ENCODE measurements around the gene EFNA5. TPM values are rescaled to one million over a fixed set of nuclear protein-coding genes. Genes with fewer than 3 reads are reported as not detected.

Gene EFNA5
- polyA plus RNA-seq, 5 donors, result 17.4 to 26.5 (median 19.1) TPM

GRCh38 chr5:107522456-107522855 lies 148.3 kb downstream of the EFNA5 start:
- DNase-seq, result no peak

DNA sequence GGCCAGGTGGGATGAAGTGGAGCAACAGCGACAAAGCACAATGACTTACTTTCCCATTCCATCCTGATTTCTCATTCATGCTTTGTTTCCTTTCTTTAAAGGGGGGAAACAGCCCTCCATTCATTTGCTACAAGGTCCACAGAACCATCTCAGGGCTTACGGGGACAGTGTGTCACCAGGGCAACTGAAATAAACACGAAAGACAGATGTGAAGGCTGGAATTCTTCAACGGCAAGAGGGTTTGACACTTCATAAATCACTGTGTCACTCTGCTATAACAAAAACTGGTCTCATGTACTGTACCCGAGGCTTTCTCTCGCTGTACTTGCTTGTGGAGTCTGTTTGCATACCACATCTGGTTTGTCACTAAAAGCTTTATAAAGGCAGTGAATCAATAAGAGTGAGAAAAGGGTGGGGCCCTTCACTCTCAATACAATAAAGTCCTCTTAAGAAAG lies 150.8 kb downstream of the EFNA5 start:
- DNase-seq, result peak in 1 of 2 donors; percentile 55

DNA sequence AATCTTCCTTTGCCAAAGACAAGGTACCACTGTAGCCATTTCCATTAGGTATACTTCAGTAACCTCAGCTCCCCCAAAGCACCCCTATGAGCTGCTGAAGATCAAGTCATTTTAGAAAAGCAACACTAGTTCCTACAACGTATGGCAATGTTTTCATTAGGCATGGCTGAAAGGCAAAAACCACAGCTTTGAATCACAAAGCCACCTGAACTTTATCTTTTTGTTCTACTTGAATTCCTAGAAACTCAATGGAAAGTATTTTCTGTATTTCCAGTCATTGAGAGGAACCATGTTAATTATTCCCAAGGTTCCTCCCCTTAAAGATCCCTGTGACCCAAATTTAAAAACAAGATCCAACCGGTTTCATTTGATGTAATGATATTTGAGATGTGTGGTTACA lies 152.1 kb downstream of the EFNA5 start:
- no peak for DNase-seq

DNA sequence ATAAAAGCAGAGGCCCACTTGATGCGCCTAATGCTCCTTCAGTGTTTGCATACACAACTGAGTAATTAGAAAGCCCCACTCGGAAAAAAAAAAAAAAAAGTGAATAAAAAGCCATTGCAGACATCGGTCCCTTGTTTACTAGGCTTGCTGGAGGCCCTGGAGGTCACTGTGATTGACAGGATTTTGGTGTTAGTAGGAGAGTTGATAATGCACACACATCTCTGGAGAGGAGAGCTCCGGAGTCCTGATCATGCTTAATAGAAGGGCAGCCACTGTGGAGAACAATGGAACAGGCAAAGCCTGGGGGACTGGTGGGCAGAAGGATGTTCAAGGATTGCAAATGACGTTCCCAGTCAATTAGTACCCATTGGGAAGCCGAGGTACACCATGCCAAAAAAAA lies 152.5 kb downstream of the EFNA5 start:
- no peak for DNase-seq

DNA sequence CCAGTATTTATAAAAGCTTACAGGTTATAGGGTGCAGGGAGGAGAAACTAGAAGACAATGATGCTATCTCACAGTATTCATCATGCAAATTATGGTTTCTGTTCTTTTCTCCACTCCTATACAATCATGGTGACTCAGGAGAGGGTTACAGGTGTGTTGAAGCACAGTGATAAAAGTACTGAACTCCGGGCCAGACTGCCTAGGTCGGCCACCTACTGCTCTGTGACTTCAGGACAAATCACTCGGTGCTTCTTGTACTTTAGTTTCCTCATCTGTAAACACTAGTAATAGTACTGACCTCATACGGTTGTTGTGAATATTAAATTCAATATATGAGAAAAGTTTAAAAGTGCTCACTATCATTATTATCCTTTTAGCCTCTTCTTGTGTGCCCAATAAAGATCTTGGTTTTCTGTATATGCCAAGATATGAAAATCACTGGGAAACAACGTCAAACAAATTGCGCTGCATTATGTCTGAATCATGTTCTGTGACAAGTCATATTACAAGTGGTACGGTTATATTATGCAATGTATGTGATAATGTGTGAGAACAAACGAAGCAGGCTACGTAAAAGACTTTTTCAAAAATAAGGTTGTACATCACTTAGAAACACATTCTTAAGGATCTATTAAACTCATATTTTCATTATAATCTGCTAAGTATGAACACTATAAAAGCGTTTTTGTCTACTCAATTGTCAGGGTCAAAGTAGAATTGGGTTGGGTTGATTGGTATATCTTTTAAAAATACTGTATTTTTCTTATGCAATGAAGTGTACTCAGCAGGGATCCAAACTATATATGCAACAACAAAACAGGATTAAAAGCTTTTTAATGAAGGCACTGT lies 153.3 kb downstream of the EFNA5 start:
- DNase-seq, result peak; percentile 47 to 52

DNA sequence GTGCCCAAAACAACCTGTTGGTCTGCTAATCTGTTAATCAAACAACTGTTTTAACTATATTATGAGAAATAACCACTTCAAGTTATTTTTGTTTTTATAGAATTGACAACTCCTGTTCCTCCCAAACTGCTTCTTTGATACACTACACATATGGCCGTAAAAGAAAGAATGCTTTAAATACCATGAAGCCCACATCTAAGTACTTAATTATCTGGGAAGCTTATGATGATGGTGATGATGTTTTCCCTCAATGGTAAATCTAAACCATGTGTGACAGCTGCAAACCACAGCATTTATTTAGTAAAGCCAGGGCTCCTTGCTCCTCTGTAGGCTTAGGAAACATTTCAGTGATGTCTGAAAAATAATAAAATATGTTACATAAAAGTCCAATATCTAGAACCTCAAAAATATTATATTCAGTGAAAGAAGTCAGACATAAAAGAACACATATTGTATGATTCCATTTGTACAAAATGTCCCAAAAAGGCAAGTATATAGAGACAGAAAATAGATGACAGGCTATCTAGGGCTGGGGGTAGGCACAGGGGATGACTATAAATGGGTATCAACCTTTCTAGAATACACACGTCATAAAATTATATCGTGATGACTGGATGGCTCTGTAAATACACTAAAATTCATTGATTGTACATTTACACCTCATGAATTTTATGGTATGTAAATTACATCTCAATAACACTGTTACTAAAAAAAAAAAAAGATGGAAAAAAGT lies 154.1 kb downstream of the EFNA5 start:
- no peak for DNase-seq

- DNase-seq, result no peak
Observed at GRCh38 chr5:107515521-107516080, 155.1 kb downstream of the EFNA5 start.

DNA sequence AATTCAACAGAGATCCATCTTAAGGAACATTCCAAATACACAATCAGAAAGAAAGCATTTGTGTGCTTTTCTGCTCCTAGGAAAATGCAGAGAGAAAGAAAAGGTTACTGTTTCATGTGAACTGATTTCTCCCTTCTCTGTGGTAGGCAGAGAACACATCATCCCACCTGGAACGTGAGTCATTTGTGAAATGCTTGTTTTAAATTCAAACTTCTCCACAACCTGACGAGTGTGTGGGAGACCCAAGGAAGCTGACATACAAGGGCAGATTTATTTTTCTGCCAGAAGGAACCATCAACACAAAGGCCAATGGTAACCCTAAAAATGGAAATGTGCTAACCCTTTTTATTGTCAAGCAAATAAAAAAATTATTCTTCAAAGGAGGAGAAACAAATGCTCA lies 156.4 kb downstream of the EFNA5 start:
- no peak for DNase-seq

- DNase-seq, result no peak
Observed at GRCh38 chr5:107513337-107514085, 157.2 kb downstream of the EFNA5 start.

DNA sequence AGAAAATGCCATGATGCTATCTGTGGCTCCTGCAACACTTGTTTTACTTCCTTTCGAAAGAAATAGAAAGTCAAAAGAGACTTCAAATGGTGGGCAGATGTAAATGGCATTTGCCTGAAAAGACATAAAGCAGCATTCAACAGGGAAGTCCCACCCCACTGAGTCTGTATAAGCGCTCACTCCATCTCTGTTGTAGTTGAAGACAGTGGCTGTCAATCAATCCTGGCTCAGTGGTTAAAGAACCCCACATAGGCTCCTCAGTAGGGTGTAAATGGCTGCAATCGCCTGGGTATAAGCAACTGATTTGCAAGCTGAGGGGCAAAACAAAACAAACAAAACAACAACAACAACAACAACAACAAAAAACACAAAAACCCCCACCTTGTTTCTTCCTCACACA lies 158.7 kb downstream of the EFNA5 start:
- DNase-seq, result no peak

DNA sequence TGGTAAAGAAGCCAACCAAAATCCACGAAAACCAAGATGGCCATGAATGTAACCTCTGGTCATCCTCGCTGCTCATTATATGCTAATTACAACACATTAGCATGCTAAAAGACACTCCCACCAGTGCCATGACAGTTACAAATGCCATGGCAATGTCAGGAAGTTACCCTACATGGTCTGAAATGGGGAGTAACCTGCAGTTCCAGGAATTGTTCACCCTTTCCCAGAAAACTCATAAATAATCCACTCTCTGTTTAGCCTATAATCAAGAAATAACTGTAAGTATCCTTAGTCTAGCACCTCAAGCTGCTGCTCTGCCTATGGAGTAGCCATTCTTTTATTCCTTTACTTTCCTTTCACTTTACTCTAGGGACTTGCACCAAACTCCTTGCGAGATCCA lies 160.6 kb downstream of the EFNA5 start:
- DNase-seq, result no peak

- no peak for DNase-seq
Observed at GRCh38 chr5:107508097-107508496, 162.6 kb downstream of the EFNA5 start.

GRCh38 chr5:107505763-107506534 lies 164.8 kb downstream of the EFNA5 start:
- DNase-seq, result no peak

DNA sequence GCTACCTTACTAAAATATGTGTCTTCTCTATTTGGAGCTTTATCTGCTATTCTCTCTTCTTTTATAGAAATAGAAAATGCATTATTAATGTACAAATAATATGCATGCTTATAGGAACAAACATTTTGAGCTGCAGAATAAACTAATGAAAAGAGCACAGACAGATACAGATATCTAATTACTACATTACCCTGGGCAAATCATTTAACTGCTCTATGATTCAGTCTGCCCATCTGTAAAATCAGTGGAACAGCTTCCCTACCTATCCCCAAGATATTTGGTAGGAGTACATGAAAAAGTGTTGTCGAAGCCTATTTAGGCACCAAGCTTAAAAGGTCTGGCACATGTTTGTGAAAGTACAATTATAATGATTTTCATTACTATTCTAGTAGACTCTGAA lies 166.3 kb downstream of the EFNA5 start:
- DNase-seq, result no peak

GRCh38 chr5:107502676-107503060 lies 168.1 kb downstream of the EFNA5 start:
- DNase-seq, result no peak

DNA sequence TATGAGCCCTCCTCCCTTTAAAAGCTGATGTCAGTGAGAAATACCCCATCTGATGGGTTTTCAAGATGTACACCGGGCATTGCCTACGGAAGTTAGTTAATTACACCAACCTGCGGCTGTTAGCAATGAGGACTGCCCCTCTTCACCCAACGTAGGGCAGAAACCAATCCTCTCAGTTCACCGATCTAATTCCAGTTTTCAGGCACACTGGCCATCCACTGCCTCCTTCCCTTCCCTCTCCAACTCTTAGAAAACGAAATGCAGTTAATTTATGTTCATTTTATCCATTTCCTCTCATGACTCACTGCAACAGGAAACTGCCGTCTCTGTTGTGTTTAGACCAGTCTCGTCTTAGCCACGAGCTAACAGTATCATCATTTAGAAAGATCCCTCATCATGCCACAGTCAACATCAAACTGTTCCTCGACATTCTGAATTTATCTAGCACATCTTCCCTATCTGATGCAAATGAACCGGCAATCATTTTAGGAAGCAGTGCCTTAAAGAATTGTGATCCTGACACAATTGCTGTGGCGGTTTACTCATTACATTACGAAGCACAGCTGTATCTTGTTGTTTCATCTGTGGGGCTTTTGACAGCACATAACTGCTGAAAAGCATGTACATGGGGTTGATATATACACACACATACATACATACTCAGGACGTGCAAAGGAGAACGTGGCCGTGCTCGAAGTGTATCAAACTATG lies 168.6 kb downstream of the EFNA5 start:
- no peak for DNase-seq

DNA sequence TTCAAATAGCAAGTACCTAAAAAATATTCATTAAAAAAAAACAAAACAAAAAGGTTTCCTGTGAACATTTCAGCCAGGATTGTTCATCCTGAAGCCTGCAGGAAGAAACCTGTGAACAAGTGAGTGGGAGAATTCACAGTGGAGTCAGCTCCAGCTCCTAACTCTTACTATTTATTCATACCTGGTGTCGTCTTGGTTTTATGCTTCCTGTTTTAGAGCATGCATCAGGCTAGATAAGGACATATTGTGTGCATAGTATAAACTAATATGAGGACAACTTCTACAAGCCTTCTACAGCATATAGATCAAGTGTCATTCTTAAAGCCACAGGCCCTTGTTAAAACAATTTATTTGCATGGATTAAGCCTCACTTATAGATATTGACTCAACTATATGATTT lies 169.9 kb downstream of the EFNA5 start:
- DNase-seq, result no peak

DNA sequence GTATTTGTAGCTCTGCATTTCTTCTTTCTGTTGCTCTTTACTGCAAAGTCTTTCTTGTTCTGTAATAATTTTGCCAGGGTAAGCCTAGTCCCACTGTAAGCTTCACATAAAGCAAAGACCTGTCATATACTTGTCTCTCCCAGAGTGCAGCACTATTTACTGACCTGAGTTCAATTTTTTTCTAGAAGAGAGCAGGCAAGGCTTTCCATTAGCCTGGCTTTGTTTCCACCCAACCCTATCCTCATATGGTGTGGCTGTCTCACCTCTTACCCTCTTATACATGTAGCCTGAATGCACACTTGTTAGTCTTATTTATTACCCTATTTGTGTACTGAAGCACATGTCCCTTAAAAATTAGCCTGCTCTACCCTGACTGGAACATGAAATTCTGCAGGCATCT lies 170.4 kb downstream of the EFNA5 start:
- DNase-seq, result no peak

DNA sequence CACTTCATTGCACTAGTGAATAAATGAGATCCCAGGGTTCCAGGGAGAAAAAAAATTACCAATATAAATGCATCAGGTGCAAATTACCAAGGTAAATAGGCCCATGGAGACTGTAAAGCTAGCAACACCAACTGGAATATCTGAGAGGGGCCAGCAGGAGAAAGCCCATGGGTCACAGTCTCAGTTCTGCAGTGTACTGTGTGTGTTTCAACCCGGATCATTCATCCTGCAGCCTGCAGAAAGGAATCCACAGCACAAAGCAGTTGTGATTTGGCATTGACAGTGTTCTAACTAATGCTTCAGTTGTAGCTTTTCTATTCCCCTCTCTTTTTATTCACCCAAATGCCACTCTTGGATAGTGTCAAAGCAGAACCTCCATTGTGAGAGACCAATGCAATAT lies 171.0 kb downstream of the EFNA5 start:
- no peak for DNase-seq

DNA sequence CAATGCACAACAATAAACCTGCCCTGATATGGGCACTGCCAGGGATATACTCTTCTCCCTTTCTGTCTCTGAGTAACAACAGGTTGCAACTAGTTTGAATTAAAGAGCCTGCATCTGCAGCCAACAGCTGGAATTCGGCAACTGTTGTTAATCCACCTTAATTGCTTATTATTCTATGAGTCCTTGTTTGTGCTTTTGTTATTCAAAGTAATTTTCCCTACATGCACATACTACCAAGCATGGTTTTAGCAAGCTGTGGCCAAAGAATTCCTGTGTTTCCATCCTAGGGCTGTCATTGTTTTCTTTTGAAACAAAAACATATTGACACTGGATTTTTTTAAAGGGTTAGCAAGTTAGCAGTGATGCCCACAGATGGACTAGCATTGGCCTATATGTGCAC lies 171.5 kb downstream of the EFNA5 start:
- no peak for DNase-seq

- no peak for DNase-seq
Observed at GRCh38 chr5:107496466-107496865, 174.3 kb downstream of the EFNA5 start.

Measured in right lung (tissue), 5 donors.